SKM-1 (cell line): ENCODE measurements around the gene TRAPPC1.

ENCODE experiments used
- DNase-seq: peaks from one replicate; lab custom pipeline; 2025; ENCODE audit not compliant: unreplicated experiment; lab: John Stamatoyannopoulos, UW

TRAPPC1 gene

GRCh38 chr17:7943291-7943690 lies 11.5 kb upstream of the TRAPPC1 start:
- DNase-seq, result no peak

GRCh38 chr17:7940743-7941142 lies 9.0 kb upstream of the TRAPPC1 start:
- DNase-seq, result no peak

GRCh38 chr17:7940034-7940433 lies 8.3 kb upstream of the TRAPPC1 start:
- DNase-seq, result no peak

GRCh38 chr17:7935859-7936258 lies 4.1 kb upstream of the TRAPPC1 start:
- DNase-seq, result no peak

GRCh38 chr17:7932949-7933348 lies 1.2 kb upstream of the TRAPPC1 start:
- DNase-seq, result no peak

GRCh38 chr17:7932483-7932891 lies 741 bp upstream of the TRAPPC1 start:
- DNase-seq, result no peak

GRCh38 chr17:7930841-7931631 lies 710 bp downstream of the TRAPPC1 start:
- DNase-seq, result no peak

GRCh38 chr17:7929158-7930023 lies 2.4 kb downstream of the TRAPPC1 start, which contains the start of gene KCNAB3:
KCNAB3 (minus strand) TSS chr17:7929856; CDS start chr17:7929435, 421 bp downstream.
- no peak for DNase-seq

- no peak for DNase-seq
These were observed 4.2 kb downstream of the TRAPPC1 start for GRCh38 chr17:7927596-7927995.

- no peak for DNase-seq
These were observed 8.7 kb downstream of the TRAPPC1 start for GRCh38 chr17:7922845-7923628.

GRCh38 chr17:7922269-7922844 lies 9.4 kb downstream of the TRAPPC1 start:
- no peak for DNase-seq

- no peak for DNase-seq
These were observed 14.9 kb downstream of the TRAPPC1 start for GRCh38 chr17:7916808-7917207.

- no peak for DNase-seq
These were observed 15.4 kb downstream of the TRAPPC1 start for GRCh38 chr17:7916385-7916682.

GRCh38 chr17:7915611-7916384 lies 15.9 kb downstream of the TRAPPC1 start, which contains the start of gene RNF227:
RNF227 (minus strand) TSS chr17:7916289; CDS start chr17:7916195, 94 bp downstream.
- peak; percentile 38 for DNase-seq

- DNase-seq, result no peak
These were observed 16.6 kb downstream of the TRAPPC1 start for GRCh38 chr17:7915179-7915610.

GRCh38 chr17:7912927-7913524 lies 18.7 kb downstream of the TRAPPC1 start:
- DNase-seq, result no peak

GRCh38 chr17:7911116-7911515 lies 20.6 kb downstream of the TRAPPC1 start:
- DNase-seq, result no peak

- DNase-seq, result no peak
These were observed 21.0 kb downstream of the TRAPPC1 start for GRCh38 chr17:7910711-7911110.

- DNase-seq, result no peak
These were observed 21.5 kb downstream of the TRAPPC1 start for GRCh38 chr17:7910281-7910680.

GRCh38 chr17:7909089-7909488 lies 22.7 kb downstream of the TRAPPC1 start:
- no peak for DNase-seq
